ENCODE measurements around the gene HDLBP.
A peak's percentile ranks its signal among the peaks of the same experiment; 100 is the strongest.

The HDLBP gene, protein sequence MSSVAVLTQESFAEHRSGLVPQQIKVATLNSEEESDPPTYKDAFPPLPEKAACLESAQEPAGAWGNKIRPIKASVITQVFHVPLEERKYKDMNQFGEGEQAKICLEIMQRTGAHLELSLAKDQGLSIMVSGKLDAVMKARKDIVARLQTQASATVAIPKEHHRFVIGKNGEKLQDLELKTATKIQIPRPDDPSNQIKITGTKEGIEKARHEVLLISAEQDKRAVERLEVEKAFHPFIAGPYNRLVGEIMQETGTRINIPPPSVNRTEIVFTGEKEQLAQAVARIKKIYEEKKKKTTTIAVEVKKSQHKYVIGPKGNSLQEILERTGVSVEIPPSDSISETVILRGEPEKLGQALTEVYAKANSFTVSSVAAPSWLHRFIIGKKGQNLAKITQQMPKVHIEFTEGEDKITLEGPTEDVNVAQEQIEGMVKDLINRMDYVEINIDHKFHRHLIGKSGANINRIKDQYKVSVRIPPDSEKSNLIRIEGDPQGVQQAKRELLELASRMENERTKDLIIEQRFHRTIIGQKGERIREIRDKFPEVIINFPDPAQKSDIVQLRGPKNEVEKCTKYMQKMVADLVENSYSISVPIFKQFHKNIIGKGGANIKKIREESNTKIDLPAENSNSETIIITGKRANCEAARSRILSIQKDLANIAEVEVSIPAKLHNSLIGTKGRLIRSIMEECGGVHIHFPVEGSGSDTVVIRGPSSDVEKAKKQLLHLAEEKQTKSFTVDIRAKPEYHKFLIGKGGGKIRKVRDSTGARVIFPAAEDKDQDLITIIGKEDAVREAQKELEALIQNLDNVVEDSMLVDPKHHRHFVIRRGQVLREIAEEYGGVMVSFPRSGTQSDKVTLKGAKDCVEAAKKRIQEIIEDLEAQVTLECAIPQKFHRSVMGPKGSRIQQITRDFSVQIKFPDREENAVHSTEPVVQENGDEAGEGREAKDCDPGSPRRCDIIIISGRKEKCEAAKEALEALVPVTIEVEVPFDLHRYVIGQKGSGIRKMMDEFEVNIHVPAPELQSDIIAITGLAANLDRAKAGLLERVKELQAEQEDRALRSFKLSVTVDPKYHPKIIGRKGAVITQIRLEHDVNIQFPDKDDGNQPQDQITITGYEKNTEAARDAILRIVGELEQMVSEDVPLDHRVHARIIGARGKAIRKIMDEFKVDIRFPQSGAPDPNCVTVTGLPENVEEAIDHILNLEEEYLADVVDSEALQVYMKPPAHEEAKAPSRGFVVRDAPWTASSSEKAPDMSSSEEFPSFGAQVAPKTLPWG (N-terminal part only)

DNA sequence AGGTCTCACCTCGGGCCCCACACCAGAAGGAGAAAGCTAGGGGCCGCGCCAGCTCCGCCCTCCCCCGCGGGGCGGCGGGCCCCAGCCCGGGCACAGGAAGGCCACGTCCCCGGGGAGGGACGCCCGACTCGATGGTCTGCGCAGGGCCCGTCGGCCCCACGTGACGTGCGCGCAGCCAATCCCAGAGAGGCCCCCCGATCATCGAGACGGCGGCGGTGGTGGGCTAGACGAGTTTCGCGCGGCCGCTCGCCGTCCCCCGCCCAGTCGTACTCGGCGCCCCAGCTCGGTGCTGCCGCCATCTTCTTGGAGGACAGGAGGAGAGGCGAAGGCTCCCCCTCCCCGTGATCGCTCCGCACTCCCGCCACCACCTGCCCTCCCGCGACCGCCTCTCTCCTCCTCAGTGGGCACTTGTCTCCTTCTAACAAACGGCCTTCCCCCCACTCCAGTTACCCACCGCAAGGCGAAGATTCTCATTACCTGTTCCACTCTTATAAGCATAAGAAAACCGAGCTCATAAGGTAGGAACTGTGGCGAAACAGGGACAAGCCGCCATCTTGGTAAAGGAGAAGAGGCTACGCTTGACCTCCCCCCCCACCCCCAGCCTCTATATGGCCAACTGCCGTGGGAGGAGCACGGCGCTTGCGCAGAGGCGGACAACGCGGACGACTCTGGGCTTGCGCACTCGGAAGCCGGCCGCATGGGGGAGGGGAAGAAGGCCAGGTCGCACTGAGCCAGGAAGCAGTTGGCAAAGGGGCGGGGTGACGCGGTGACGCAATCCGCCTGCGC, at the start of gene HDLBP:
Gene HDLBP, minus strand, starts transcription at position 580 of the 786 bp plus-strand sequence. CDS start 48,803 bp downstream, outside the sequence.
- peak; percentile 100 for DNase-seq (ENCODE audit: low read depth)
- H3K4me3 ChIP-seq (replicated peaks; ENCODE audit: low read depth, low read length) = peak within 1 kb of the TSS; percentile 98
- TF ChIP-seq, protein P1, sequence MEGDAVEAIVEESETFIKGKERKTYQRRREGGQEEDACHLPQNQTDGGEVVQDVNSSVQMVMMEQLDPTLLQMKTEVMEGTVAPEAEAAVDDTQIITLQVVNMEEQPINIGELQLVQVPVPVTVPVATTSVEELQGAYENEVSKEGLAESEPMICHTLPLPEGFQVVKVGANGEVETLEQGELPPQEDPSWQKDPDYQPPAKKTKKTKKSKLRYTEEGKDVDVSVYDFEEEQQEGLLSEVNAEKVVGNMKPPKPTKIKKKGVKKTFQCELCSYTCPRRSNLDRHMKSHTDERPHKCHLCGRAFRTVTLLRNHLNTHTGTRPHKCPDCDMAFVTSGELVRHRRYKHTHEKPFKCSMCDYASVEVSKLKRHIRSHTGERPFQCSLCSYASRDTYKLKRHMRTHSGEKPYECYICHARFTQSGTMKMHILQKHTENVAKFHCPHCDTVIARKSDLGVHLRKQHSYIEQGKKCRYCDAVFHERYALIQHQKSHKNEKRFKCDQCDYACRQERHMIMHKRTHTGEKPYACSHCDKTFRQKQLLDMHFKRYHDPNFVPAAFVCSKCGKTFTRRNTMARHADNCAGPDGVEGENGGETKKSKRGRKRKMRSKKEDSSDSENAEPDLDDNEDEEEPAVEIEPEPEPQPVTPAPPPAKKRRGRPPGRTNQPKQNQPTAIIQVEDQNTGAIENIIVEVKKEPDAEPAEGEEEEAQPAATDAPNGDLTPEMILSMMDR (IDR thresholded peaks at IDR 0.05; ENCODE audit: low read length, missing control alignments) = peak; percentile 9

DNA sequence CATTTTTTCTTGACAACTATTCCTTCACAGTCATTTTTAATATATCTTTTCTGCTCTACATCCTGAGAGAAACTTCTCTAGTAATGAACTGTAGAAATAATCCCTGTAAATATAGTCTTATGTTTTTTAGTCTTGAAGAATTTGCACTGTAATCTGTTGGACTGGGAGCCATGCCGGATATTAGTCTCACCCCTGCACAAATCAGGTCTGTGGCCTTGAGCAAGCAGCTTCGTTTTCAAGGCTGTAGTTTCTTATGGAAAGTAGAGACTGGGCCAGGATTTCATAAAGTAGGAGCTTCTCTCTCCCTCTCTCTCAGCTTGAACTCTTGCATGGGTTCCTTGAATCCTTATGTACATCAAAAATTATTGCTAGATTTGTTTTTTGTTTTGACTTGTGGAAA, 49.3 kb upstream of the HDLBP start:
- no peak overlapping the region for H3K4me3 ChIP-seq (replicated peaks; ENCODE audit: low read depth, low read length)
- no peak for DNase-seq (ENCODE audit: low read depth)
- TF ChIP-seq, protein P1 (IDR thresholded peaks at IDR 0.05; ENCODE audit: low read length, missing control alignments) = no peak

DNA sequence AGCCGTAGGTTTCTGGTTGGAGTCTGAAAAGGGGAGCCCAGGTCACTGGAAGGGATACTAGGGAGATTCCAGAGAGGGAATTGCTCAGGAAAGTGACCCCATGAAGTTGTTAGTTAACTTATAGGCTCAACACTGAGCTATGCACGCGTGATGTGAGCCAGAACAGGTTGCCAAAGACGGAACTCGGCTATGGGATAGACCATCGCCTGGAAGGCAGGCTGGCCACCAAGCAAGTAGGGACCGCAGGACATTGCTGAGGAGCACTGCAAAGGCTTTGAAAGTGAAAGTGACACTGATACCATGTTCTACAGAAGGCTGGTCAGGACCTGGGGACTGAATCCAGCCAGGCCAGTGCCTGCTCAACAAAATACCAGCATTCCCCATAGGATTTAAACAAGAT, 48.0 kb upstream of the HDLBP start:
- TF ChIP-seq, protein P1 (IDR thresholded peaks at IDR 0.05; ENCODE audit: low read length, missing control alignments) = no peak
- no peak for DNase-seq (ENCODE audit: low read depth)
- no peak overlapping the region for H3K4me3 ChIP-seq (replicated peaks; ENCODE audit: low read depth, low read length)

DNA sequence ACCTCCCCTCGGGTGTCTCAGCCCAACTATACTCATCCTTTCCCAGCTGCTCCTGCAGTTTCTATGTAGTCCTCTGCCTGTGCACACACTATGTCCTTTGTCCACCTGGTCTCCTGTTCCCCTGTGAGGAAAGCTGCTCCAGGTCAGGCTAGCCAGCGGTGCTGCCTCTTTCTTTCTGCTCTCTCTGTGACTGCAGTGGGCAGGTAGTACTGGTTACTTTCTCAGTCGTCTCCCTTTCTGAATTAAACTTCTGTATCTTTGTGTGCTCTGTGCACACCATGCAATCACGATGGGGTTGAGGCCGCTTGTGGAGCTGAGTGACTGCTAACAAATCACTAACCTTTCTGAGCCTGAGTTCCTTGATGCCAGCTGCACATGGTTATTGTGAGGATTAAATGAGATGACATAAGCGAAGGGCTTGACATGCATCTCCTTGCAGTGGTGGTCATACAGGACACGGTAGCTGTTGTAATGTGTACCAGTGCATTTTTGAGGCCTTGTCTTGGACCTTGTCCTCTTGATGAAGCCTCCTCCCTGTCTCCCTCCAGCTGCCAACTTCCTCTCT, 44.1 kb upstream of the HDLBP start:
- H3K4me3 ChIP-seq (replicated peaks; ENCODE audit: low read depth, low read length) = no peak overlapping the region
- DNase-seq (ENCODE audit: low read depth) = no peak
- TF ChIP-seq, protein P1 (IDR thresholded peaks at IDR 0.05; ENCODE audit: low read length, missing control alignments) = no peak

DNA sequence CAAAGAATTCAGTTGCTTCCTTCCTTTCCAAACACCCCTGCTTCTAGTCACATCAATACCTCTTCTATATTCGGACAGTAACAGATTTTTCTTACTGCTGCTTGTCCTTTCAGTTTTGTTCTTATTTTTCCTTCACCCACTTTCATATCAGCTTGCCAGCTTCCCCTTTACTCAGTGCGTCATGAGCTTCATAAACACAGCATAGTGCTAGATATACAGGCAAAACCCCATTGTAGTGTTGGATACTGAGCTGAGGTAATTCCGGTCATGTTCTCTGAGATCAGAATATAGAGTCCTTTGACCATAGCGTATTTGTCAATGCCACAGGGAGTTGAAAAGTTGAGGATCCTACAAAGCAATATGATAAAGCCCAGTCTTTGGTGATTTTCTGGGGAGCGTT, 43.0 kb upstream of the HDLBP start:
- H3K4me3 ChIP-seq (replicated peaks; ENCODE audit: low read depth, low read length) = no peak overlapping the region
- TF ChIP-seq, protein P1 (IDR thresholded peaks at IDR 0.05; ENCODE audit: low read length, missing control alignments) = no peak
- peak; percentile 22 for DNase-seq (ENCODE audit: low read depth)

Measured in fibroblast of pulmonary artery (primary cell).